ENCODE results near the gene TBL1X.

The TBL1X gene

GRCh38 chrX:9668537-9668936 is 203.7 kb downstream of the TBL1X start:
- DNase-seq (ENCODE audit: low read depth), result no peak

DNA sequence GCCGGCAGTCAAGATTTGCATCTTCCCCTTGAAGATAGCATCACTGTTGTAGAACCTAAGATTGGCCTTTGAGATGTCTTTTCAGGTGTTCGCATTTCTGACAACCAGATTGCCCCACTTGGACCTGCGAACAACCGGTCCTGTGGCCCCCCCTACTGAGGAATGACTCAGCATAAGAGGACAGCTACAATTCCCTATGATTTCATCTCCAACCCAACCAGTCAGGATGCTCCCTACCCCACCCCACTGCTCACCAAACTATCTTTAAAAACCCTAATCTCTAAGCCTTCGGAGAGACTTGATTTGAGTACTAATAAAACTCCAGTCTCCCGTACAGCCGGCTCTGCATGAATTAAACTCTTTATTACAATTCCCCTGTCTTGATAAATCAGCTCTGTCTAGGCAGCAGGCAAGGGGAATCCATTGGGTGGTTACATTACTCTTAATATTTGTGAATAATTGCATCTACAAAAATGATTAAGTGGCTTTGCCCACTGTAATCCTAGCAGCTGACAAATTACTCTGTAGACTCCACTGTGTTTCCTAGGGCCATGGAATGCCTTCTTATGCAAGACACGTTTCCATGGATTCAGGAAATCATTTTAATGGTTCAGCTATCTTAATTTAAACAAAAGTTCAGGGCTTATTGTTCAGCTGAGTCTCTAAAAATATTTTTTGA is 205.4 kb downstream of the TBL1X start:
- no peak for DNase-seq (ENCODE audit: low read depth)

- DNase-seq (ENCODE audit: low read depth), result no peak
These were observed 207.1 kb downstream of the TBL1X start for GRCh38 chrX:9671998-9672397.

DNA sequence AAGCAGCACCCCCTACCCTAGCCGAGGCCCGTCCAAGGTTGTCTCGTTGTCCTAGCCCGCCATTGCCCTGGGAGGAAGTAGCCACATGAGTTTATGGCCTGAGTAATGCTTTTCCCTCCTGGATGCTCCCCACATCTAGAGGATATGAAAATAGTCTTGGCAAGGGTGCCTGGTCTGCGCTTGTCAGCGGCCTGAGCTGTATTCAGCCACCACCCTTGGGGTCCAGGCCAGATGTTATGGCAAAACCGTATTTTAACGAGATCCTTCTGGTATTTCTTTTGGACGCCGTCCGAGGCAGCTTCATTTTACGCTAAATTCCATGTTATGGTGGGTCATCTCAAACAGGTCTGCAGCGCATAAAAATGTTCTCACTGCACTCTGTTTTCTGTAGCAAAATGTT is 211.4 kb downstream of the TBL1X start:
- DNase-seq (ENCODE audit: low read depth), result no peak

DNA sequence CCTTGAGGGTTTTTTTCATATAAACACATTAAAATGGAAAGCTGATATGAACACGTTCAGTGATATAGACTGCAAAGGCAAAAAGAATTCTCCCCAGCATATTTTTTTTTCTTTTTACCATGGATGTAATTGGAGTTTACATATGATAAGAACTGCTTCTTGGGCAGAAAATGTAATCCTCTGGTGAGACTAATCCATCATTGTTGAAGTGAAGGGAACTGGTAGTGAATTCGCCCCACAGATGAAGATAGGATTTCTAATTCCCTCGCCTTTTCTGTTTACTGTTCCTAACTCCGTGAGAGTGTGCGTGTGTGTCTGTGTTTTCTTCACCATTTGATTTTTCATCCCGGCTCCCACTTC is 211.9 kb downstream of the TBL1X start:
- DNase-seq (ENCODE audit: low read depth), result no peak

DNA sequence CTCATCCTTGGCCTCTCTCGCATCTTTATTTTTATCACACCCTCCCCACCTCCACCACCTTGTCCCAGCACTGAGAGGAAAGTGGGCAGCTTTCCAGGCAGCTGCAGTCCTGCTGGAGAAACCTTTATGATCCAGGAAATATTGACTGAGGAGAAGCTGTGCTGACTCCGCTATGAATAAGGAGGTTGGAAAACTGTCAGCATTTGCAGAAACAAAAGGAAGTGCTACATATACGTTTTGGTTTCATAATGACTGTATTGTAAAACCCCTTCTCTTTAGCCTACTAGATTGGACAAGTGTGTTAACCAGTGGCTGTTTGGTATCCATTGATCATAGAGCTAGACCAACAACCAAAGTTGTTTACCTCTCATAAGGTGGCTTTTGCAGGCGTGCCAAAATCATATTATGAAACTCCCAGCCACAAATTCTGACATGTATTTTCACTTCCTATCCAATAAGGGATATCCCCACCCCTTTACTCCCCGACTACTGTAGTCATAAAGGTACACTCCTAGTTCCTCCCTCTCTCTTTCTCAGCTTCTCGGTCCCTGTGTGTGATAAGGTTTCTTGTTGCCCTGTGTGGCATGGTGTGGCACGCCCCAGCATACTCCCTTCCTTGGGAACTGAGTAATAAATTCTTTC is 212.4 kb downstream of the TBL1X start:
- no peak for DNase-seq (ENCODE audit: low read depth)

GRCh38 chrX:9678215-9678965 is 213.5 kb downstream of the TBL1X start:
- no peak for DNase-seq (ENCODE audit: low read depth)

DNA sequence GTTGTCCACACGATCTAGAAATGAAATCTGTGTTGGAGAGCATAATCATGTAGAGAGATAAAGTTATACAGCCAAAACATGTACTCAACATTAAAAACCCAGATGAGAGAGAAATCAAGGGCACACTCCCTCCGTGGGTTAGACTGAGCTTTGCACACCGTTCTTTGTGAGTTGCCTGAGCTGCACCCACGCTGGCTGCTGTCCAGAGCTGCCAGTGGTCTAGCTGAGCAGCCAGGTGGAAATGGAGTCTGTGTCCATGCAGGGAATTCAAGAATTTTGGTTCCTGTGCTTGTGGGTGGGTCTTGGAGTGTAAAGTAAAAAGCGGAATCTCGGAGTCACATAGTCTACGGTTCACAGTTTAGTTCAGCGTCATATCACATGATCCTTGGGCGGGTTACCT is 216.2 kb downstream of the TBL1X start:
- DNase-seq (ENCODE audit: low read depth), result no peak

GRCh38 chrX:9681422-9681821 is 216.6 kb downstream of the TBL1X start:
- DNase-seq (ENCODE audit: low read depth), result no peak

- DNase-seq (ENCODE audit: low read depth), result no peak
These were observed 217.6 kb downstream of the TBL1X start for GRCh38 chrX:9682456-9682855.

GRCh38 chrX:9682861-9683260 is 218.0 kb downstream of the TBL1X start:
- no peak for DNase-seq (ENCODE audit: low read depth)

DNA sequence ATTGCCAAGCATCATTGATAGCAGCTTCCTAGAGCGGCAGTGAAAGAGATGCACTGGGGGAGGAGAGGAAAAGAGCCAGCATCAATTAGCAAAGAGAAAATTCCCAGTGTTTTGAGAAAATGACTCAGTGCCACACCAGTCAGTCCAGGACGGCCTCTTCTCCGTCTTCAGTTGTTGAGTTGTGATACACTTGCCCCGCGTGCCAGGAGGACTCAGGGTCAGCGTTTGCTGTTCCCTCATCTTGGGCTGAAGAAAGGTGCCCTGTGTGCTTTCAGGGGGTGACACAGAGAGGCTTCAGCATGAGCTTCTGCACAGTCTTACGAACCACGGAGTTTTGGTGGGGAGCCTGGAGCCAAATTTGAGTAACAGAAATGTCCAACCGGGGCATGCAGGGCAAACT is 218.5 kb downstream of the TBL1X start:
- no peak for DNase-seq (ENCODE audit: low read depth)

DNA sequence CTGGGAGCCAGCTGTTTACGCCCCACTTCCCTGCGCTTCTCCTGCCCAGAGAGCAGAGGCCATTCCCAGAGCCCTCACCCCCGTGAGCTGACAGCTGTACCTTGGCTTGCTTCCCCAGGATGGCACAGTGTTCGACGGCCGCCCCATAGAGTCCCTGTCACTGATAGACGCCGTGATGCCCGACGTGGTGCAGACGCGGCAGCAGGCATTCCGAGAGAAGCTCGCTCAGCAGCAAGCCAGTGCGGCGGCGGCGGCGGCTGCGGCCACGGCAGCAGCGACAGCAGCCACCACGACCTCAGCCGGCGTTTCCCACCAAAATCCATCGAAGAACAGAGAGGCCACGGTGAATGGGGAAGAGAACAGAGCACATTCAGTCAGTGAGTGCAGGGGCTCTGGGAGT is 223.0 kb downstream of the TBL1X start:
- no peak for DNase-seq (ENCODE audit: low read depth)

- DNase-seq (ENCODE audit: low read depth), result no peak
These were observed 224.0 kb downstream of the TBL1X start for GRCh38 chrX:9688833-9689232.

DNA sequence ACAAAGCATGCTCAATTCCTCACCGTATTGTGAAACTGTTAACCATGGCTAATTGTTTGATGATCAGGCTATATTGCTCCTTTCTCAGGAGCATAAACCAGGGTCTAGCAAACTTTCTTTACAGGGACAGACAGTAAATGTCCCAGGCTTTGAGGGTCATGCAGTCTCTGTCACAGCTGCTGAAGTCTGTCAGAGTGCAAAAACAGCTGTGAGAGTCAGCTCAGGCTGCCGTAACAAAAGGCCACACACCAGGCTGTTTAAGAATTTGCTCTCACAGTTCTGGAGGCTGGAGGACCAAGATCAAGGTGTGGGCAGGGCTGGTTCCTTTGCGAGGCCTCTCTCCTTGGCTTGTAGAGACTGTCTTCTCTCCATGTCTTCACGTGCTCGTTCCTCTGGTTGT is 225.2 kb downstream of the TBL1X start:
- no peak for DNase-seq (ENCODE audit: low read depth)

GRCh38 chrX:9693307-9694001 is 228.6 kb downstream of the TBL1X start:
- no peak for DNase-seq (ENCODE audit: low read depth)

DNA sequence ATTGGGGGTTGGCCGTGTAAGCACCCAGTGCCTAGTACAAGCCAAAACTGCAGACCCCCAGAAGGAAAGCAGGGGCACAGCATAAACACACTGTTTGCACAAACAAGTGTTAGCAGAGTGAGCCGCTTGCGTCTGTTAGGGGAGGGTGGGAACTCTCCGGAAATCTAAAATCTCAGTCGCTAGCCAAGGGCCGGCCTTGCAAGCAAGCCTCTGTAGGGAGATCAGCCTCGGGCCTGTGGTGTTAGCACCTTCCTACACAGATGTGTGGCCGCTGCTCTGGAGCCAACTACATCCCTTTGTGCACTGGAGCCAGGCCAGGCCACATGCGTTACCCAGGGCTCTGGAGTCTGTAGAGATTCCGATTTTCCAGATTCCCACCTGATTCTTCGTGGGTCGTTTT is 233.7 kb downstream of the TBL1X start:
- no peak for DNase-seq (ENCODE audit: low read depth)

GRCh38 chrX:9700555-9700954 is 235.7 kb downstream of the TBL1X start:
- DNase-seq (ENCODE audit: low read depth), result no peak

GRCh38 chrX:9701790-9702189 is 236.9 kb downstream of the TBL1X start:
- no peak for DNase-seq (ENCODE audit: low read depth)

DNA sequence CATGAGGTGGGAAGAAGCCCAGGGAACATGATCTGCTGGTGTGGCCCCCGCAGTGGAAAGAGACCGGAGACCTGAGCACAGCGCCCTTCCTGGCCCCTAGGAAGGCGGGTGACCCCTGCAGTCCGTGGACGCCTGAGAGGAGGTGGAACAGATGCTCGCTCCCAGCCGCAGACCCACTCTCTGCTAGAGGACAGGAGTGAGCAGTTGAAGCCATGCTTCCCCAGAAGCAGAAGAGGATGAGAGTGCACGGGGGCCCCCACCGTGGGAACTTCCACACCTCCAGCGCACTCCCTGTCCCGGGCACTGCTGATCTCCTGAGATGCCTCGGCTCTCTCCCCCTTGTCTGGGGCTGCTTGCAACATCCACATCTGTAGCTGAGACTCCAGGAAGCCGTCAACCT is 238.5 kb downstream of the TBL1X start:
- no peak for DNase-seq (ENCODE audit: low read depth)

DNA sequence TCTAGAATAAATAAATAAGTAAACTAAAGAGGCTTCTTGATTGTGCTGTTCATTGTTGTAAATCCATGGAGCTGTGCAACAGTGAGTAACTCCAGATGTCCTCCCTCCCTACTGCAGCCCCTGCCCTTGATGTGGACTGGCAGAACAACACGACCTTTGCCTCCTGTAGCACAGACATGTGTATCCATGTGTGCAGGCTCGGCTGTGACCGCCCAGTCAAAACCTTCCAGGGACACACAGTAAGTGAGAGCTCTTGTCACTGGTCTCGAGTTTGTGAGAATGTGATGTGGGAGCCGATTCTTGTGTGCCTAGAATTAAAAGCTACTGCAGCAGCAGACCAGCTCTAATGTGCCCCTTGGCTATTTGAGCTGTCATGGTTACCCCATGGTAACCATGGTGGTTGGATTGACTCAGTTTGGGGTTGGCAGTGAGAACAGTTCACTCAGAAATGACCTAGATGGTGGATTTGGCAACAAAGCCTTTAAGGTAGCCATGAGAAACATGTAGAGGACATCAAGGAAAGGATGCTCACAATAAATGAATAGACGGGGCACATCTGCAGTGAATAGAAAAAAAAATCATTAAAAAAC is 240.1 kb downstream of the TBL1X start:
- DNase-seq (ENCODE audit: low read depth), result no peak

DNA sequence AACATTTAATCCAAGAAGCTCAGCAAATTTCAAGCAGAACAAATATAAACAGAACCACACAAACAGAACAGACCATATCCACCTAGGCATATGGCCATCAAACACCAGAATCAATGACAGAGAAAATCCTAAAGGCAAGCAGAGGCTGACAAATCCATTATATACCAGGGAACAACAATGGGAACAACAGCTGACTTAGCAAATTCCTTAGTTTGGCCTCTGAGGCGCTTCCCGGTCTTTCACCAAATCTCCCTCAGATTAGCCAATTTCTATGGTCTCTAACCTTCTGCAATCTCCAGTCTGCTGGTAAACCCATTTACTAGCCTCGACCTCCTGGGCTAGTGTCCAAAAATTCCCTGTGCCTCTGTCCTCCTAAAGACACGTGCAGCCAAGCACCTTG is 241.6 kb downstream of the TBL1X start:
- no peak for DNase-seq (ENCODE audit: low read depth)

Measured in HS-5 (cell line).